ENCODE data around the gene PCDHGA8.
"Not testable (repeated sequence)": the region's sequence is repeated elsewhere in the genome, so short reads cannot be mapped to it uniquely, and the experiment has no call there.

- TF ChIP-seq CTCF (IDR thresholded peaks at IDR 0.05; ENCODE audit: low read length); EZH2 (IDR thresholded peaks at IDR 0.05; ENCODE audit: borderline replicate concordance, low read length): not testable (repeated sequence)
These were observed 16.8 kb upstream of the PCDHGA8 start for GRCh38 chr5:141375444-141376155.

Measured in OCI-LY1 (cell line).